HL-60 (cell line): ENCODE measurements around the gene OR5AL1.

ENCODE experiments used
- DNase-seq, 2 experiments: peaks; one replicate each; pipeline ENCODE4 v3.0.0-alpha.2; 2010 to 2020; ENCODE audit warnings: low read depth in 1 of 2, low spot score in 1 of 2
- H3K27ac ChIP-seq: fragments of 250-450 bp; sonication (Bioruptor Pico); replicated peaks from 2 replicates; pipeline ENCODE4 v1.5.1; 2020; ENCODE audit warnings: mild to moderate bottlenecking, moderate library complexity
- H3K27me3 ChIP-seq: fragments of 250-450 bp; sonication (Bioruptor Pico); 2 replicates; pipeline ENCODE4 v1.5.1; 2021; ENCODE audit warnings: mild to moderate bottlenecking, moderate library complexity; ENCODE audit not compliant: insufficient read depth, poor library complexity, severe bottlenecking
- H3K4me3 ChIP-seq: replicated peaks from 2 replicates; pipeline ENCODE4 v1.5.1; 2011; ENCODE audit warnings: mild to moderate bottlenecking, control low read depth, low read length; ENCODE audit not compliant: insufficient read depth
- GABPA ChIP-seq: IDR thresholded peaks from 2 replicates; pipeline ENCODE4 v1.6.1; 2012; ENCODE audit warnings: low read depth
- POLR2AphosphoS5 ChIP-seq: IDR thresholded peaks from 2 replicates; pipeline ENCODE4 v1.6.1; 2012; ENCODE audit warnings: low read depth
- REST ChIP-seq: IDR thresholded peaks from 2 replicates; pipeline ENCODE4 v1.6.1; 2012; ENCODE audit warnings: low read depth; ENCODE audit not compliant: insufficient replicate concordance
- SPI1 ChIP-seq: IDR thresholded peaks from 2 replicates; pipeline ENCODE4 v1.6.1; 2012; ENCODE audit warnings: low read depth, mild to moderate bottlenecking, borderline replicate concordance
- long read RNA-seq: library from polyadenylated mRNA; unstranded; transcript quantifications from one replicate; pipeline ENCODE4 v2.0.0, GENCODE V29; 2020
- TF ChIP-seq, protein P1 (sequence below): IDR thresholded peaks from one replicate; pipeline ENCODE4 v1.5.1; 2011; ENCODE audit warnings: low read length, control low read depth, inconsistent platforms; ENCODE audit not compliant: insufficient read depth

Gene OR5AL1
- long read RNA-seq, result 0 reads

- DNase-seq, result no peak
- TF ChIP-seq GABPA (no peak), POLR2AphosphoS5 (no peak), SPI1 (no peak), REST (no peak)
- TF ChIP-seq, protein P1, sequence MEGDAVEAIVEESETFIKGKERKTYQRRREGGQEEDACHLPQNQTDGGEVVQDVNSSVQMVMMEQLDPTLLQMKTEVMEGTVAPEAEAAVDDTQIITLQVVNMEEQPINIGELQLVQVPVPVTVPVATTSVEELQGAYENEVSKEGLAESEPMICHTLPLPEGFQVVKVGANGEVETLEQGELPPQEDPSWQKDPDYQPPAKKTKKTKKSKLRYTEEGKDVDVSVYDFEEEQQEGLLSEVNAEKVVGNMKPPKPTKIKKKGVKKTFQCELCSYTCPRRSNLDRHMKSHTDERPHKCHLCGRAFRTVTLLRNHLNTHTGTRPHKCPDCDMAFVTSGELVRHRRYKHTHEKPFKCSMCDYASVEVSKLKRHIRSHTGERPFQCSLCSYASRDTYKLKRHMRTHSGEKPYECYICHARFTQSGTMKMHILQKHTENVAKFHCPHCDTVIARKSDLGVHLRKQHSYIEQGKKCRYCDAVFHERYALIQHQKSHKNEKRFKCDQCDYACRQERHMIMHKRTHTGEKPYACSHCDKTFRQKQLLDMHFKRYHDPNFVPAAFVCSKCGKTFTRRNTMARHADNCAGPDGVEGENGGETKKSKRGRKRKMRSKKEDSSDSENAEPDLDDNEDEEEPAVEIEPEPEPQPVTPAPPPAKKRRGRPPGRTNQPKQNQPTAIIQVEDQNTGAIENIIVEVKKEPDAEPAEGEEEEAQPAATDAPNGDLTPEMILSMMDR, result no peak
- Histone ChIP-seq H3K4me3 (no peak within 1 kb of the TSS), H3K27ac (no peak within 1 kb of the TSS), H3K27me3 (no peaks in the 10 kb centered on the region)
Measured at GRCh38 chr11:56412396-56412795, at the start of gene OR5AL1. Gene OR5AL1 (plus strand): TSS chr11:56412696.

GRCh38 chr11:56375324-56375723 lies 37.2 kb upstream of the OR5AL1 start, which contains the start of gene OR8U1:
Gene OR8U1 (plus strand): TSS chr11:56375624. CDS start chr11:56375624, 0 bp downstream.
- Histone ChIP-seq H3K27ac (no peak within 1 kb of the TSS), H3K4me3 (no peak within 1 kb of the TSS), H3K27me3 (no peaks in the 10 kb centered on the region)
- DNase-seq, result no peak
- TF ChIP-seq, protein P1, result no peak
- TF ChIP-seq GABPA (no peak), SPI1 (no peak), POLR2AphosphoS5 (no peak), REST (no peak)

DNA sequence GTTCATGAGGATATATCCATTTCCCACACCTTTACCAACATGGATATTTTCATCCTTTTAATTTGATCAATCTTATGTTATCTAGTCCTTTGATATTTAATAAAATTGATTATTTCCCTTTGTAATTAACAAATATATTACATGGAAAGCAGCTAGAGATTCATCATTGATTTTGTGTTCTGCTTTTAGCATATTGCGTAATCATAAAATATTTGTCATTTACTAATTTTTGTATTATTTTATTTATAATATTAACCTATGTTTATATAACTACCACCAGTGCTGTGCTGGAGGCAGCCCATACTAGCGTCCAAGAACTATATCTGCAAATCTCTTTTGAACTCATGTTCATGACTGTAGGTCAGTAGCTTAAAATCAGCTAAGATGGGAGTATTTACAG lies 32.4 kb upstream of the OR5AL1 start:
- no peaks in the 10 kb centered on the region for H3K27me3 ChIP-seq
- DNase-seq, result no peak
- no peak overlapping the region for H3K27ac ChIP-seq
- H3K4me3 ChIP-seq, result no peak overlapping the region
- TF ChIP-seq, protein P1, result no peak
- no peak for TF ChIP-seq REST
- no peak for TF ChIP-seq GABPA
- no peak for TF ChIP-seq SPI1
- TF ChIP-seq POLR2AphosphoS5, result no peak
